T-helper 2 cell (primary cell): ENCODE results near the gene STOML2.

Experiments
- DNase-seq, 5 experiments: peaks; one replicate each; pipeline versions ENCODE4 v3.0.0 to v3.0.0-alpha.2; 2012 to 2022

The STOML2 gene

DNA sequence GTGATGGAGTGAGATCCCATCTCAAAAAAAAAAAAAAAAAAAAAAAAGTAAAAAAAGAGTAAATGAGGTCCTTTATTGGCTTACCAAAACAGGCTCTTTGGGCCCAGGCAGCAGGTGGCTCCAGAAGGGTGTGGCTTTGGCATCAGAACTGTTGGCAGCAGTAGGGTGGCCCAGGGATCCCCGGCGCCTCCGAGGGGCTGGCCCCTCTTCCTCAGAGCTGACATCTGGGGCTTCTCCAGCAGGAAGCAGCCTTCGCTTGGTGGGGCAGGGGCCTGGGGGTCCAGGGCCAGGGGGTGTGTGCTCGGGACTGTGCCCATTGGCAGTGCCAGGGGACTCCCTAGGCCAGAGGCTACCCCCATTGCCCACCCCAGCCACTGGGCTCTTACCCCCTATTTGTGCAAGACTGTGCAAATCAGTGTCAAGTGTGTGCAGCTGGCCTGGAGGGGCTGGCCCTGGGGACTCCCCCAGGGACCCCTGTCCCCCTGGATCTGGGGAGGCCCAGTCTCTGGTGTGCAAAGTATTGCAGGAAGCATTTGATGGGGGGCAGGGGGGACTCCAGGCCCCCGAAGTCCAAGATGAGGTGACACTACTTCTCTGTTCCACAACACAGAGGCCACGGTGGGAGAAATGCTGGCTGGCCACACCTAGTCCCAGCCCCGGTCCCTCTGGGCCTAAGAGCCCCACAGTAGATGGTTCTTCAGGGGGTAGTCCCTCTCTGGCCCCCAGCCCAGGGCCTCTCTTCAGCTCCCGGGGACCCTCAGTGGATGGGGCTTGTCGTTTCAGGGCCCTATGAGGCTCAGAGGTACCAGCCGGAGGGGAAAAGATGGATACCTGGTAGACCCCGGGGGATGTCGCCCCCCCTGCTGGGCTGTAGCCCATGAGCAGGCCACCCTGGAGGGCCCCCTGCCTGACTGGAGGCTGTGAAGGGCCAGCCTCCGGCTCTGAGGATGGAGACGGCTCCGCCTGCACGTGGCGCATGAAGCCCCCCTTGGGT, 4.7 kb upstream of the STOML2 start:
- DNase-seq = no peak

DNA sequence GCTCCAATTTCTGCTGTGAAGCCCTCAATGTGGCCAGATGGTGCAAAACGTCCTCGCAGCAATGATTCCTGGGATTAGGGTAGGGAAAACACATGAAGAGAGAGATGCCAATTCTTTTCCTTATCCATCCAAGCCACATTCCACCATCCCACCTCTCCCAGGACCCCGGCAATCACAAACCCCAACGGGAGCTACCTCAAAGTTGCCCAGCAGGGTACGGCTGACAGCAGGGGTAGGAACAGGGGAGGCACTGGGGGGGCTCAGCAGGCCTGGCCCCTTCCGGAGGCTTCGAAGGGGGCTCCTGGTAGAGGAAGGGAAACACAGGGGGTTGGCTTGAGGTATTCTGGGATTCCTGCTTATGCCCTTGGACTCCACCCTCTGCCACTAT, 3.4 kb upstream of the STOML2 start:
- DNase-seq = no peak

DNA sequence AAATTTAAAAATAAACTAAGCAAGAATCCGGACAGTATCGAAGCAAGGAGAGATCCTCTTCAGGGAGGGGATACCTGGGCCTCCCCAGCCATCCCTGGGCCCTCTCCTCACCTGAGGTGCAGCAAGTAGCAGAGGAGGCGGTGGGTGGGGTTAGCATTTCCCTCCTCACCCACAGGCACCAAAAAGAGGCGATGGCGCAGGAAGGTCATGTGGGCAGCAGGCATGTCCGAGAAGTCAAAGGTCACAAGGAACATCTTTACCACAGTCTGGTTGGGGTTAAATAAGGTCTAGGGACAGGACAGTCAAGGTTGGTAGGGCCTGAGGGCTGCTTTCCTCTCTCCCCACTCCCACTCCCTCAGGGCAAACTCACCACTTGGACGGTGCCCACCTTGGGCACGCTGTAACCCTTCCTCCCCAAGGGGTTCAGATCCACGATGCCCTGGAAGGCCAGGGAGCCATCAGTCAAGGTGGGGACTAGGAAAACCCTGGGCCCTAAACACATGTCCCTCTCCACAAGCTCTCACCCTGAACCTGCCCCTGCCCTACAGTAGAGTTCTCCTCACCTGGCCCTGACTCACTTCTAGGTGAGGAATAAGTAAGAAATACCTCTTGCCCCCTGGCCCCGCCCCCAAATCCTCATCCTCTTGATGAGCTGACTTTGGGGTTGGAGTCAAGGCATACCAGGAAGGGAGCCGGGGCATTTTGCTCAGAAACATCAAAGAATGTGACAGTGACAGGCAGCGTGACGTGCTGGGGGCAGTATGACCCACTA, 2.8 kb upstream of the STOML2 start:
- DNase-seq = no peak

DNA sequence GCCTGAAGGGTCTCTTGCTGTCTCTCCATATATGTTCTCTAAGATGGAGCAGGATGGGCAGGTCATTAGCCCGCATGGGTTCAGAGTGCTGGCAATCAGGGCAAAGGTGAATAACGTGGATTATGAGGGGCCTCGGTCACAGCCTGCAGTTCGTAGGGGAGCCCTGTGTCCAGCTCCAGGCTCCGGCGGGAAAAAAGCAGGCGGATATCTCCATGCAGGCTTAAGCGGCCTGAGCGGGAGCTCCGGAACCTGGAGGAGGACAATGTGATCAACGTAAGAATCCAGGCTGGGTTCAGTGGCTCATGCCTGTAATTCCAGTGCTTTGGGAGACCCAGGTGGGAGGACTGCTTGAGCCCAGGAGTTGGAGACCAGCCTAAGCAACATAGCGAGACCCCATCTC, 2.2 kb upstream of the STOML2 start:
- no peak for DNase-seq

DNA sequence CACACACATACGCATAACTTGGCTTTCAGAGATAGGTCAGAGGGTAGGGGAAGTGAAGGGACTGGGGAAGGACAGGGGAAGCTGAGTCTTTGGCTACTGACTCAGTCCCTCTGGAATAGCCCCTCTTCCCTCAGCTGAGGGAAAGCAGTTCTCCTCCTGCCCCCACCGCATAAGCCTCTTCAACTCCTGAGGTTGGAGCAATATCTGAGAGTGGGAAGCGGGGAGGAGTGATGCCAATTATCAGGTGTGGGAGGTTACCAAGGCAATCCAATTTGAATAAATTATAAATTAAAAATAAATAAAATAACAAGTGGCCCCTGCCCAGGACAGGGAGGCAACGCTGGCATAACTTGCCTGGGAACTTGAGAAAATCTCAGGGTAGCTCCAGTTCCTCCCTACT, 1.7 kb upstream of the STOML2 start:
- DNase-seq = no peak

DNA sequence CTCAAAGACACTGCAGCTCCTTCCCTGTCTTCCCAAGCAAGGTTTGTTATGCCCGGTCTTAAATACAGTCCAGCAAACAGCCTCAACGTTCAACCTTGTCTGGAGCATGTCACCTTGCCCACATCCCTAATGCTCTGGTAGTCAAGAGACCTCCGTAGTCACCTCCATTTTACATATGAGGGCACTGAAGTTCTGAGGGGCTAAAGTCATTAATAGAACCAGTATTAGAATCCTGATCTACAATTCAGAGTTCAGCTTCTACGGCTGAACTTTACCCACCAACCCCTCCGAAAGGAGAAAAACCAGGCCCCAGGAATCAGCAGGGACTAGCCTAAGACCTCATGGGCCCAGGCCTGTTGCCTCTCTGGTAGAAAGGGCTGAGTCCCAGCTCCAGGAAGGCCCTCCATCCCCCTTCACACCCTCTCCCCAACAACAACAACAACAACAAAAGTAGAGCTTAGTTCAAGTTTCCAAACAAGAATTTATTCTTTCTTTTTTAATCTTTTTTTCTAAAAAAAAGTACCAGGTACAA, 795 bp upstream of the STOML2 start:
- DNase-seq = no peak

DNA sequence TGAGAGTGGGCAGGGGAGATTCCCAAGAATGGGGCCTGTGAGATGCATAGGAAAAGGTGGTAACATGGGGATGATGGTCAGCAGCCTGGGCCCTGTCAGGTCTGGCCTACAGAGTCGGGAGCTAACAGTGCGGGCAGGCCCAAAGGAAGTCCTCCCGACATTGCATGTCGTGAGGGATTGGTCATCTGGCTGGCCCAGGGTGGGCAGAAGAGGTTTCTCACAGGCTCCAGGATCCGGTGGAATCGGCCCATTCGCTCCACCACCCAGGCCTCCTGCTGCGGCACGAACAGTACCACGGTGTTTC, 514 bp downstream of the STOML2 start:
- no peak for DNase-seq

DNA sequence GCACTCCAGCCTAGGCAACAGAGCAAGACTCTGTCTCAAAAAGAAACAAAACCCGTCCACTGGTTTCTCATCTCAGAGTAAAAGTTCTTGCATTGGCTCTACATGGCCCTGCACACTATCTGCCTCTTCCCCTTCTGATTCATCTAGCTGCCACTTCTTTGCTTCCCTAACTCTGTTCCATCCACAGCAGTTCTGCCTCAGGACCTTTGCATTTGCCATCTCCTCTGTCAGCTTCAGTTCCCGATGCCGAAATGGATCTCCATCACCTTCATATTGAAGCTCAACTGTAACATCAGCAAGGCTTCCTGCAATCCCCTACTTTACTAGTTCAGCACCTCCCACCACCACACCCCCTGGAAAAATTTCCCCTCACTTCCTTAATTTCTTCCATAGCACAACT, 5.4 kb downstream of the STOML2 start:
- DNase-seq = no peak

DNA sequence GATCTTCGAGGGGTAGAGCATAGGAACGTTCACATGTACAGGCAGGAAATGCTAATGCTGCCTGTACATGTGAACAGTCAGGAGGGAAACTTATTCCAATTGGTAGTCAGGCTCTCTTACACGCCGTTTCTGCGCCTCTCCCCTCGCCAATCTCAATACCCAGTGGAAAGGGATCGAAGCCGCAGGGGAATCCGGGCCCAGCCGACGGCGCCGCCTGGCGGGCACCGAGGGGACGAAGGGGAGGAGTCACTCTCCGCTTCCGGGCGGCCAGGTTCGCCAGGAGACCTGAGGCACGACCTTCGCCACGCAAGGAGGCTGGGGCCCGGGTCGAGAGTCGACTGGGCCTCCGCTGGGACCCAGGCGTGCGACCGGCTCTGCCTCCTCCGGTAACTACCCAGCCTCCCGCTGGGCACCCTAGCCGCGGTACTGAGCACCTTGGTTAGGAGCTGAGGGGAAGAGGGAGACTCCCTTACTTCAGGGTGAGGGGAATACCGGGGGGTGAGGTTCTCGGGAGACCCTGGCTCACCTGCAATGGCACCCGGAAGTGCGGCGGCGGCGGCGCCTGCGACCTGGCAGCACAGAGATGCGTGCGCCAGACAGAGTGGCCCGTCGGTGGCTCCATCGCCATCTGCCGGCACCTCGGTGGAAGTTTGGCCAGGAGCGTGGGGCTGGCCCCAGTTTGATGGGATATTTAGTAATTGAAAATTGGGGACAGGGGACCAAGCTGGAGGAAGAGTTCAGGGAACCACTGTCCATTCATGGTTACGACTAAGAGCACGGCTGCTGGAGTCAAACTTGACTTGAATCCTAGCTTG, 6.7 kb downstream of the STOML2 start, which contains the start of gene PIGO:
Gene PIGO, minus strand, starts transcription at position 557 of the 815 bp plus-strand sequence. CDS start 1,026 bp downstream, outside the sequence.
- peak; percentile 77 to 95 (median 84) for DNase-seq

DNA sequence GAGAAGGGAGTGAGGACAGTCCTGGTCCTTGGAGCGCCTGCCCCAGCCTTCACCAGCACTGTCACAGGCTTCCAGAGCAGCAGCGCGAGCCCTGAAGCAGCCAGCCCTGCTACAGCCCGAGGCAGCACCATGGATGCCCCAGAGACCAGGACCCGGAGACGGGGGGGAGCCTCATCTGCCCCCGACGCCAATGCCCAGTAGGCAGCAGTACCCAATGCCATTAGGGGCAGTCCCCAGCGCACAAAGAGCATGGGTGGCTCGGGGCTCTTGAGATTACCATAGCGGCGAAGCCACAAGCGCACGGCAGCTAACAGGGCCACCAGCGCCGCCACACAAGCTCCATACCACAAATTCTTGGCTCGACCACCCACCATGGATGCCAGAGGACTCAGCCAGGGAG, 11.4 kb downstream of the STOML2 start:
- DNase-seq = no peak

DNA sequence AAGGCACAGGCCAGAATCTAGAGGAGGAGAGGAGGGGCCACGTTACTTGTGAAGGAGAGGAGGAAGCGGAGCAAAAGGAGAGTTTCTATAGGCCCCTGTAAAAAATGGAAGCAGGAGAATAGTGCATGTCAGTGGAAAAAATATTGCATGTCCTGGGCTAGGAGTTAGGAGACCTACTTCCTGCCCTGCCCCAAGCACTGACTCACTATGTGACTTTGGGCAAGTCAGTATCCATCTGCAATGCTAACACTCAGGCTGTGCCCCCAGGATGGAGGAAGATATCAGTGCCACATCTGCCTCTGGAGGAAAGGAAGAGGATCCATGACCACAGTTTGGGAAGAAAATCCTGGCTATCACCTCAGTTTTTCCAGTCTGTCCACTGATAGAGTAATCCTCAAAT, 13.5 kb downstream of the STOML2 start:
- DNase-seq = no peak

DNA sequence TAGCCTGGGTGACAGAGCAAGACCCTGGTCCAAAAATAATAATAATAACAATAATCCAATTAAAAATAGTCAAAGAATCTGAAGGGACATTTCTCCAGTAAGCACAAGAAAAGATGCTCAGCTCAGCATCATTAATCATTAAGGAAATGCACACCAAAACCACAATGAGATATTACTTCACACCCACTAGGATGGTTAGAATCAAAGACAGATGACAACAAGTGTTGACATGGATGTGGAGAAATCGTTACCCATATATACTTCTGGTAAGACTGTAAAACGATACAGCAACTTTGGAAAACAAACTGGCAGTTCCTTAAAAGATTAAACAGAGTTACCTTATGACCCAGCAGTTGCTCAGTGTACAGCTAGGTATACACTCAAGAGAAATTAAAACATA, 17.9 kb downstream of the STOML2 start:
- DNase-seq = no peak

DNA sequence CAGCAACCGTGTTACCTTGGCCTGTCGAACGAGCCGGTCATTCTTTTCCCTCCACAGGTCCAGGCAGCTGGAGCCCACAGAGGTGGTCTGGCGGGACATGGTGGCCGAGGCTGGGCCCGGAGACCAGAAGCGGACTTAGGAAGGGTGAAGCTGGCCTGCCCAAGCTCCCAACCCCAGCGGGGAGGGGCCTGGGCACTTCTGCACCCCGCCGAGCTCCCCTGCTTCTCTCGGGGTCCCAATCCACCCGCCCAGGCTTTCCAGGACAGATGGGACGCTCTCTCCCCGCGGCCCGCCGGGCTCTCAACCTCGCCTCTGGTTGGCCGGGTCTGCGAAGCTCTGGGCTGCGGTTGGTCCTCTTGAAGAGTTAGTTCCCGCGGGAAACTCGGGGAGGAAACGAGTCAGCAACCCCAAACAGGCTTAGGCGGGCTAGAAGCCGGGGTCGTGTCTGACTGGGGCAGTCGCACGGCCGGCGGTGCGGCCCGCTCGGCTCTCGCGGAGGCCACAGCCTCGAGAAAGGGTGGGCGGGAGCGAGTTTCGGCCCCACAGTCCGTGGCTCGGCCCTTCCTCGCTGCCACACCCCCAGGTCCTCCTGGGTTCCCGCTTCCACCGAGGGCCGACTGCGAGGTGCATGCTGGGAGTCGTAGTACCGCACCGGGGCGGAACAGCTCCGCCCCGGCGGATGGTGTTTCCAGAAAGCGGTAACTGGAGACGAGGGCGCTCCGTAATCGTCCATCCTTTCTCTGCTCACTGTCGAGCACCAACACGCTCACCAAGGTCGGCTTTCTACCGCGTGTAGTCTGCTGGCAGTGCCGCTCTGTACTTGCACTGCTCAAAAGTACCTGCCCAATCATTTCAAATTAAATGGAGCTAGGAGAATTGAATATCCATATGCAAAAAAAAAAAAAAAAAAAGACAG, 23.2 kb downstream of the STOML2 start, which contains the start of gene FANCG:
Gene FANCG, minus strand, starts transcription at position 517 of the 916 bp plus-strand sequence. Its CDS starts 418 bp downstream, at position 99.
- peak; percentile 60 to 93 (median 74) for DNase-seq

DNA sequence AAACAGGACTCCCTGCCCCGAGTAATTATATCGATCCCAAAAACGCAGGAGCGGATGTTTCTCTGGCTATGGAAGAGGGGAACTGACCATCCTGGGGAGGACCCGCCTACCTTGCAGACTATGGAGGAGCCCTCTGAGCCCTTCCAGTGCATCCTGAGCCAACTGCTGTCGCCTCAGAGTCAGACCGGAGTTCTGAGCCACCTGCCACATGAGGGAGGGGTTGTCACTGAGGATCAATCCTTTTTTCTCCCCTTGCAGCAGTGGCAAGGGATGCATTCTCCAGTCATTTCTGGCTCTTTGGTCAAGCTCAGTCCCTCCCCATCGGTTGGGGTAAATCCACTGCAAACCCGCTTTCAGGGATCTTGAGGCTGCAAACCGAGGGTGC, 23.9 kb downstream of the STOML2 start:
- peak in 1 of 5 experiments; percentile 13 for DNase-seq

DNA sequence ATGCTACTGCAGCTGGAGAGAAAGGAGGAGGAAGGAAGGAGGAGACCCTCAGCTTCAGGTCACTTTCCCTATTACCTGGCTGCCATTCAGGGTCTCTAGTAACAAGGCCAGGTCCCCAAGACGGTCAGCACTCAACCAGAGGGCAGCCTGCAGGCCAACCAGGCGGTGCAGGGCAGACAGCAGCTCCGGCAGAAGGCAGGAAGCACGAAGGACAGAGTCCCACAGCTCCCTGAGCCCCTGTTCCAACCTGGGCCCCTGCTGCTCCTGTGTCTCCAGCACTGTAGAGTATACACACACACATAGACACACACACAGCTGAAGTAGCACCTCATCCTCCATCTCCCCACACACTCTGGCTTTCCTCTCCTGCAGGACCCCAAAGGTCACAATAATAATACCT, 24.9 kb downstream of the STOML2 start:
- no peak for DNase-seq

DNA sequence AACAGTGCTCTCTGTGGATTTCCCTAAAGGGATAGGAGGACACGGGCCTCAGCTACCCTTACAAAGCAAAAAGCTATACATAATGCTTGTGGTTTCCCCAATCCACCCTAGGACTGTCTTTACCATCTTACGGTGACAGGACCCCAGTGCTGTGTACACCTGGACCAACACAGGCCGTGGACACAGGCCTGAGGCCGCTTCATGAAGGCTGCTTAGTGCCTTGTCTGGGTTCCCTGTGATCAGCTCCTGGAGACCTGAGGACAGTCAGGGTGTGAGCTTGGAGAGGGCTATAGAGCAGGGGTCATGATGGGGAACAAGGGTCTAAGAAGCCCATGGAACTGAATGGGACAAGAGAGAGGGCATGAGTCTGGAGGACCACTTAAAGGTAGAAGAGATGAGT, 26.1 kb downstream of the STOML2 start:
- DNase-seq = no peak

DNA sequence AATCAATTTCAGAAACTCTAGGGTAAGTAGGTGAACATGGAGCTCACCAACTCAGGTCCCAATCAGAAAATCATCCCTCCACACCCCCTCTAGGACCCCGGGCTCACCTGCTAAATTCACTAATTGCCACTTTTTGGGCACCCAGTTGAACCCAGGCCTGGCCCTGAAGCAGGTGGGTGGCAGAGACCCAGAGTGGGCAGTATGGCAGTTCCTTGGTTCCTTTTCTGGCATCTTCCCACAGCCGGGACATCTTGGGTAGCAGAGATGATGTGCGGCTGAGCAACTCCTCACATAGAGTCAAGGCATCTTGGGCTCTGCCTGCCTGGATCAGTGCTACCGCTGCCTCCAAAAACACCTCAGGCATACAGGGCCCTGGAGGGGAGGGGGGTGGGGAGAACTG, 27.6 kb downstream of the STOML2 start:
- no peak for DNase-seq

DNA sequence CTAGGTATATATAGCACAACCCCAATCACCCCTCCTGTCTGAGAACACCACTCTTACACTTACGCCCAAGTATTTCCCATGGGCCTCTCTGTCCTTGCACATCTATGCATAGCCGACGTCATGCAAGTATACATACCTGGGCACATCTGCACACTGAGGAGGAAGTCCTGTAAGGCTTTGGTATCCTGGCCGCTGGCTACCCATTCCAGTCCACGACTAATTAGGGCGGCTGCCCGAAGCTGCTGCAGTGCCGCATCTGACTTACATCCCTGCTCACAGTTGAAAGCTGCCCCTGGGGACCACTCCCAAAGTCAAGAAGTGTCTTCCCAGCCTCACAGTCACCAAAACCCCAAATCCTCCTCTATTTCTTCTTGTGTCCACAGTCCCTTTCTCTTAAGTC, 28.1 kb downstream of the STOML2 start:
- DNase-seq = no peak

DNA sequence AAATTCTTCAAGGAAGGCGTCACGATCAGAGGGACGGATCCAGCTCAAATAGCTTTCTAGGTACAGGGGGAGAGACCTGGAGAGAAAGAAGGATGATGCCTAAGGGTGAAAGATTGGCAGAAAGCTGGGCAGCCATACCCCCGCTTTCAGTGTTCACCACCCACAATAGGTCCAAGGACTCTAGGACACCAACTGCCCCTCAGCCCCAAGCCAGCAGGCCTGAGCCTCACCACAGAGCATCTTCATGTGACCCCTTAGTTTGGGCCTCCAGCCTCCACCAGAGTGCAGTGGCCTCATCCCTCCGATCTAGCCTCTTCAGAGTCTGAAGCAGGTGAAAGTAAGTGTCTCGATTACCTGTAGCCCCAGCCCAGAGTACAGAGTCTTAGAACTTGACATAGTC, 28.8 kb downstream of the STOML2 start:
- no peak for DNase-seq

DNA sequence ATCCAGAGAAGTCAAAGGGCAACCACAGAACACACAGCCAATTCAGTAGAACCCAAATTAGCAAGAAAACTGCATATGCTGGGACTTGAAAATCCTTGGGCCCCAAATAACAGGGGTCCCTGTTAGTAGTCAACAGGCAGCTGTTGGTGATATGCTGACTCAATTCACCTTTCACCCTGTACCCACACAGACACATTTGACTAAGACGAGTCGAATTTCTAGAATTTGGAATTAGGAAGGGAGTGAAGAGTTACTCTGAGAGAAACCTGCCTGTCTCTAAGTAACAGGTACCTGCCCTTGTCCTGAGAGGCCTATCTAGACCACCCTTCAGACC, 29.7 kb downstream of the STOML2 start:
- DNase-seq = peak in 1 of 5 experiments; percentile 74

DNA sequence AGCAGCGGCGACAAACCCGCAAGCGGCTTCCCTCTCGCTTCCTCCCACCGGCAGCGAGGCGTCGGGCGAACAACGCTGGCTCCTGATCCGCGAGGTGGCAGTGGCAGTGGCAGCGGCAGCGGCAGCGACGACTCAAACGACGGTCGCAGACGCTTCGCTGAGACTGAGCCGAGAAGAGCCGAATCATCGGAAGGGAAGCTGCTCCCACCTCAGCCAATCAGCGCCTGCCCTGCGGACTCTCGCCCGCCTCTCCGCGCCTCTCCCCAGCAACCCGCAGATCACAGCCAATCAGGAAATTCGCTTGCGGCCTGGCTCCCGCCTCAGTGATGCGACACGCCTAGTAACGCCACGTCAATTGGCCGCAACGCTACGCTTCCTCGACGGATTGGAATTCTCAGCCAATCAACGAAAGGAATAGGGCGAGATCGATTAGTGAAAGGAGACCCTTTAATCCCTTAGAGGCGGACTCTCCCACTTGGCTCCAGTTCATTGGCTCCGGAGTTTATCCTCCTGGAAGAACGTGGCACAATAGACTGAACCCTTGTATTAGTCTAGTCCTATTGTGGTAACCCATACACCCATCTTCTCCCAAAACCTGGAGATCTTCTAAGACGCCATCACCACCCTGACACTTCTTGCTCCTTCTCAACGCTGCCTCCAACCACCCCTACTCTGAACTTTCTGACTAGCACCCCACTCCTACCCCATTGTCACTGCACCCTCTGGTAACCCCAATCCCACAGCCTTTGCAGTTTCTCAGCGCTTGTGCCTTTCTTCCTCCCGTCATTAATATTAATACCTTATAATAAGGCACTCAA, 30.3 kb downstream of the STOML2 start, which contains the start of gene VCP:
Gene VCP, minus strand, starts transcription at position 165 of the 818 bp plus-strand sequence. CDS start 272 bp downstream, outside the sequence.
- DNase-seq = peak; percentile 92 to 100 (median 97)
